ENCODE data around the gene PRAC2. TPM values are rescaled to one million over a fixed set of nuclear protein-coding genes. Genes with fewer than 3 reads are reported as not detected.

Gene PRAC2
- total and polyA plus RNA-seq, 2 of the 8 experiments (the other 6 are each of a cell fraction or from before 2014, with no cell fraction given) = not detected

DNA sequence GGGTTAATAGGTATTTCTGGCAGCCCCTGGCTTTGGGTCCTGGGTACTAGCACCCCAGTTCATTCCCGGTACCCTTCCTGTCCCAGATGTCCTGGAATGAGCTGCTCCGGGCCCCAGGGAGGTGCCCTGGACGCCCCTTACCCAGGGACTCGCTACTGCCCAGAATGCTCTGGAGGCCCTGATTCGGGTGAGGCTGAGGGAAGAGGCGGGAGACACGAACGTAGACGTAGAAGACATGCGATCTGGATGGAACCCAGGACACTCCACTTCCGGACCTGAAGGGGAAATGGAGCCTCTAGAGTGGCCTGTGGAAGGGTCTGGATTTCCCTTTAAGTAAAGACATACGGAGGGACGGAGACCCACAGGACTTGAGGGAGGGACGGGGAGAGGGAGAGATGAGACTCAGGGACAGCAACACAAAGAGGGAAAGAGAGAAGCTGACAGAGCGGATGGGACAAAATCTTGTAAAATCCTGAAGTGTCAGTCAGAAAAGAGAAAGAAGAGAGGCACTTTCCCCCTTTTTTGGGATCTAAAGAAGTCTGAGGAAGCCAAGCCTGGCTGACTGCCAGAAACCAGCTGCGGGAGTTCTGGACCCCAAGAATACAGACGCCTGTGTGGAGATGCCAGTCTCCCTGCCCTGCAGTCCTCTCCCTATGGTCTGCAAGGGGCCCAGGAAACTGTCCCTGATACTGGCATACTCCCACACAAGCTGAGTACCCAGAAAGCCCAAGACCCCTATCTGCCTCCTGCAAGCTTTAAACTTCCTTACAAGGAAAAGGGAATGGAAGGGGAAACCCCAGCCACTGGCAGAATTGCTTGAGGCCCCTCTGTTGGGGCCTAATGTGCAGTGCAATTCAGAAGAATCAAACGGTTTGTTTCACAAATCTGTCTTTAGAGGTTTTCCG lies 6.6 kb downstream of the PRAC2 start:
- no peak overlapping the region for H3K14ac ChIP-seq (ENCODE audit: insufficient read length)
- H2BK12ac ChIP-seq (ENCODE audit: low read depth, low read length) = no peak overlapping the region
- peaks cover 0 to 9% (median 4%) of the 10 kb centered on the region in 4 experiments; a peak in 4 of 7 replicates for H3K4me1 ChIP-seq (replicated peaks in 1 of 4; ENCODE audit: control insufficient read depth in 3 of 4, insufficient read depth in 4 of 4, low read length in 3 of 4)
- ChIA-PET POLR2A (ENCODE audit: partially characterized antibody) (interaction anchor here (1.1 to 1.8 kb wide), 2 partner anchors 9 to 10 kb away, joined by 3 to 9 read pairs; no protein-coding TSS in a partner anchor), CTCF (ENCODE audit: partially characterized antibody) (interaction anchor here (0.9 to 13.5 kb wide), 6 partner anchors 9 to 149 kb away, joined by 3 to 147 read pairs (median 50); no protein-coding TSS in a partner anchor)
- H4K5ac ChIP-seq (ENCODE audit: insufficient read length, low read depth, low read length) = no peak overlapping the region
- peak overlapping the region; percentile 31 to 48; a peak in 2 of 4 replicates for H3K4me2 ChIP-seq (ENCODE audit: insufficient read depth in 1 of 2, low read depth in 2 of 2, low read length in 2 of 2)
- FAIRE-seq (no peak), DNase-seq (ENCODE audit: low read depth in 1 of 2, low spot score in 2 of 2) (no peak)
- 19% methylated on average over 18 of the region's 19 CpGs; no CpG with 5 or more reads in 1 of the 2 experiments for WGBS, 2 experiments (ENCODE audit: extremely low coverage in 1 of 2, insufficient coverage in 1 of 2, insufficient read length in 1 of 2, insufficient replicate concordance in 2 of 2, low coverage in 1 of 2, low lambda C conversion rate in 2 of 2, missing lambda C conversion rate in 1 of 2)
- no peak overlapping the region for H2AFZ ChIP-seq (ENCODE audit: low read length)
- no peak overlapping the region for H2BK20ac ChIP-seq (ENCODE audit: low read length)
- no peak overlapping the region for H3K27ac ChIP-seq (ENCODE audit: low read depth, low read length)
- no peaks in the 10 kb centered on the region for H3K23me2 ChIP-seq (ENCODE audit: low read depth, low read length)
- no peak overlapping the region for H3K4ac ChIP-seq (replicated peaks; ENCODE audit: insufficient read length, low read depth, low read length)
- TF ChIP-seq JUND (IDR thresholded peaks at IDR 0.05; ENCODE audit: low read length) (no peak), RXRA (IDR thresholded peaks at IDR 0.05; ENCODE audit: insufficient read depth, low read depth, low read length) (no peak), RNF2 (IDR thresholded peaks at IDR 0.05; ENCODE audit: borderline replicate concordance, low read depth, low read length, missing control alignments, poor library complexity, severe bottlenecking) (peak; percentile 84), RFX5 (IDR thresholded peaks at IDR 0.05; ENCODE audit: borderline replicate concordance, low read depth, low read length) (no peak), ASH2L (IDR thresholded peaks at IDR 0.05; ENCODE audit: low read length) (no peak), SUZ12 (IDR thresholded peaks at IDR 0.05; ENCODE audit: low read length) (peak; percentile 89), KDM4A (IDR thresholded peaks at IDR 0.05; ENCODE audit: low read depth, low read length, severe bottlenecking) (peak; percentile 1), CBX8 (IDR thresholded peaks at IDR 0.05; ENCODE audit: borderline replicate concordance, low read depth, low read length) (peak; percentile 30; the same call in 1 of the 2 replicates), KDM5A (IDR thresholded peaks at IDR 0.05; ENCODE audit: low read length) (no peak), CEBPB (IDR thresholded peaks at IDR 0.05; ENCODE audit: low read depth, low read length) (no peak), EZH2 (IDR thresholded peaks at IDR 0.05; ENCODE audit: low read depth, low read length, severe bottlenecking) (peak; percentile 77)
- no peak overlapping the region for H3K56ac ChIP-seq (replicated peaks; ENCODE audit: insufficient read length, low read depth, low read length)
- H3K79me2 ChIP-seq (ENCODE audit: control insufficient read depth in 1 of 2, insufficient read depth in 2 of 2, low read length in 2 of 2) = no peaks in the 10 kb centered on the region
- H3K9me3 ChIP-seq (ENCODE audit: insufficient read depth in 2 of 2, low read depth in 1 of 2, low read length in 1 of 2) = no peaks in the 10 kb centered on the region
- H4K20me1 ChIP-seq (replicated peaks in 1 of 2; ENCODE audit: control insufficient read depth in 1 of 2, insufficient read depth in 2 of 2, low read length in 2 of 2) = peaks cover 18 to 35% of the 10 kb centered on the region in 2 experiments
- peak overlapping the region in 1 of 4 experiments; percentile 37; a peak in 2 of 8 replicates for H3K4me3 ChIP-seq (ENCODE audit: extremely low read depth in 1 of 4, insufficient read depth in 2 of 4, low read depth in 3 of 4, low read length in 4 of 4)
- no peak overlapping the region for H3K9ac ChIP-seq (replicated peaks in 1 of 4; ENCODE audit: extremely low read depth in 1 of 4, low read depth in 3 of 4, low read length in 3 of 4)
- H2BK120ac ChIP-seq (replicated peaks; ENCODE audit: low read depth, low read length) = no peak overlapping the region
- no peak overlapping the region for H4K91ac ChIP-seq (replicated peaks; ENCODE audit: insufficient read length, low read length)
- H3K18ac ChIP-seq (ENCODE audit: extremely low read depth, low read length) = no peak overlapping the region
- peaks cover 0 to 4% (median 0%) of the 10 kb centered on the region in 4 experiments; a peak in 1 of 8 replicates for H3K36me3 ChIP-seq (ENCODE audit: control insufficient read depth in 2 of 4, insufficient read depth in 4 of 4, low read length in 3 of 4)
- H3K79me1 ChIP-seq (ENCODE audit: low read depth, low read length) = no peaks in the 10 kb centered on the region; the same call in 1 of the 2 replicates
- no peak overlapping the region for H2BK5ac ChIP-seq (ENCODE audit: low read depth, low read length)
- peaks cover 91 to 100% (median 100%) of the 10 kb centered on the region in 4 experiments for H3K27me3 ChIP-seq (replicated peaks in 1 of 4; ENCODE audit: control insufficient read depth in 3 of 4, extremely low read depth in 1 of 4, insufficient read depth in 3 of 4, low read length in 3 of 4)
- no peak overlapping the region for H4K8ac ChIP-seq (ENCODE audit: extremely low read depth, insufficient read depth, low read length)
- H2BK15ac ChIP-seq (ENCODE audit: low read length) = no peak overlapping the region
- H2AK5ac ChIP-seq (ENCODE audit: low read depth, low read length) = no peak overlapping the region
- no peak overlapping the region for H3K23ac ChIP-seq (ENCODE audit: insufficient read length)

Measured in H1 (cell line).